GM18867 (cell line): Measurements from ENCODE around the gene DAZAP1.

Experiments
- ATAC-seq: cut with Tn5 transposase; IDR thresholded peaks from one replicate; pipeline ENCODE4 v1.9.1; 2021; ENCODE audit warnings: mild to moderate bottlenecking, moderate library complexity; ENCODE audit not compliant: unreplicated experiment

The DAZAP1 gene

GRCh38 chr19:1393841-1394240 lies 13.5 kb upstream of the DAZAP1 start:
- ATAC-seq, result no peak

- ATAC-seq, result no peak
Measured at GRCh38 chr19:1394252-1395193, 12.9 kb upstream of the DAZAP1 start.

GRCh38 chr19:1395194-1396018 lies 12.0 kb upstream of the DAZAP1 start:
- ATAC-seq, result no peak

GRCh38 chr19:1396019-1396767 lies 11.2 kb upstream of the DAZAP1 start:
- no peak for ATAC-seq

- no peak for ATAC-seq
Measured at GRCh38 chr19:1396768-1397679, 10.4 kb upstream of the DAZAP1 start.

GRCh38 chr19:1397838-1398237 lies 9.5 kb upstream of the DAZAP1 start:
- no peak for ATAC-seq

GRCh38 chr19:1399079-1399478 lies 8.3 kb upstream of the DAZAP1 start:
- ATAC-seq, result no peak

- ATAC-seq, result no peak
Measured at GRCh38 chr19:1399745-1400144, 7.6 kb upstream of the DAZAP1 start.

- ATAC-seq, result no peak
Measured at GRCh38 chr19:1400281-1401137, 6.9 kb upstream of the DAZAP1 start.

GRCh38 chr19:1401138-1401888 lies 6.1 kb upstream of the DAZAP1 start, which contains the start of gene GAMT:
TSS of gene GAMT (minus strand) at chr19:1401542. CDS start at chr19:1401476, 66 bp downstream.
- ATAC-seq, result no peak

GRCh38 chr19:1401889-1402217 lies 5.5 kb upstream of the DAZAP1 start:
- ATAC-seq, result no peak

GRCh38 chr19:1402411-1403070 lies 4.8 kb upstream of the DAZAP1 start:
- no peak for ATAC-seq

- peak; percentile 73 for ATAC-seq
Measured at GRCh38 chr19:1406774-1407527, 435 bp upstream of the DAZAP1 start.

GRCh38 chr19:1408300-1409203 lies 1.2 kb downstream of the DAZAP1 start:
- ATAC-seq, result no peak

GRCh38 chr19:1409204-1410005 lies 2.0 kb downstream of the DAZAP1 start:
- no peak for ATAC-seq
